OCI-LY3 (cell line): ENCODE data around the gene P2RX1.

Source experiments
- H2AFZ ChIP-seq: fragments of 200-600, 300-600 bp; shearing (Covaris generic); 2 replicates; pipeline ENCODE4 v1.6.0; 2014; ENCODE audit warnings: antibody characterized with exemption, low read depth, low read length
- H3K27ac ChIP-seq: fragments of 200-600, 300-600 bp; sonication (generic); 2 replicates; pipeline ENCODE4 v1.5.1; 2014; ENCODE audit warnings: mild to moderate bottlenecking, low read length, moderate library complexity, mixed read lengths
- H3K27me3 ChIP-seq: fragments of 200-600, 300-600 bp; sonication (generic); 2 replicates; pipeline ENCODE4 v1.6.1; 2014; ENCODE audit warnings: low read depth, low read length, mixed read lengths
- H3K36me3 ChIP-seq: fragments of 200-600, 300-600 bp; sonication (generic); replicated peaks from 2 replicates; pipeline ENCODE3; 2014; ENCODE audit warnings: low read depth, low read length, mixed read lengths
- H3K4me1 ChIP-seq: fragments of 300-600, 200-600 bp; sonication (generic); 2 replicates; pipeline ENCODE4 v1.6.1; 2014; ENCODE audit warnings: low read length, mixed read lengths
- H3K4me2 ChIP-seq: fragments of 200-600, 300-600 bp; sonication (generic); 2 replicates; pipeline ENCODE4 v1.6.1; 2014; ENCODE audit warnings: low read length, mixed read lengths
- H3K4me3 ChIP-seq: fragments of 300-600, 200-600 bp; sonication (generic); 2 replicates; pipeline ENCODE4 v1.5.1; 2014; ENCODE audit warnings: antibody characterized with exemption, mild to moderate bottlenecking, low read length, moderate library complexity
- H3K79me2 ChIP-seq: fragments of 300-600, 200-600 bp; shearing (Covaris generic); 2 replicates; pipeline ENCODE4 v1.6.1; 2014; ENCODE audit warnings: mild to moderate bottlenecking, low read length, mixed read lengths
- H3K9ac ChIP-seq: fragments of 300-600, 200-600 bp; shearing (Covaris generic); 2 replicates; pipeline ENCODE4 v1.6.0; 2014; ENCODE audit warnings: mild to moderate bottlenecking, low read length, moderate library complexity
- H3K9me3 ChIP-seq: fragments of 200-600, 300-600 bp; shearing (Covaris generic); 2 replicates; pipeline ENCODE4 v1.6.1; 2014; ENCODE audit warnings: low read length, mixed read lengths; ENCODE audit not compliant: insufficient read depth
- H4K20me1 ChIP-seq: fragments of 200-600, 300-600 bp; sonication (generic); 2 replicates; pipeline ENCODE4 v1.6.1; 2016; ENCODE audit warnings: low read length, mixed read lengths; ENCODE audit not compliant: insufficient read depth
- CTCF ChIP-seq: fragments of 200-600, 300-600 bp; sonication (generic); IDR thresholded peaks from 2 replicates; pipeline ENCODE4 v1.5.1; 2014; ENCODE audit warnings: antibody characterized with exemption, low read length, low read depth
- EZH2phosphoT487 ChIP-seq: fragments of 200-600 bp; shearing (Covaris generic); IDR thresholded peaks from 2 replicates; pipeline ENCODE4 v1.6.1; 2018; ENCODE audit warnings: antibody characterized with exemption, mixed run types, low read depth

The P2RX1 gene

GRCh38 chr17:3885271-3885670 lies 31.0 kb downstream of the P2RX1 start:
- Histone ChIP-seq H3K4me2 (no peak overlapping the region), H3K79me2 (no peaks in the 10 kb centered on the region), H3K27me3 (no peaks in the 10 kb centered on the region), H3K36me3 (no peaks in the 10 kb centered on the region), H3K4me1 (peaks cover 7% of the 10 kb centered on the region), H3K9ac (no peak overlapping the region), H3K4me3 (no peak overlapping the region), H3K27ac (no peak overlapping the region), H2AFZ (no peak overlapping the region), H4K20me1 (no peaks in the 10 kb centered on the region), H3K9me3 (no peaks in the 10 kb centered on the region)
- TF ChIP-seq CTCF (no peak), EZH2phosphoT487 (no peak)

GRCh38 chr17:3884188-3884587 lies 32.1 kb downstream of the P2RX1 start:
- Histone ChIP-seq H3K4me2 (no peak overlapping the region), H3K9me3 (no peaks in the 10 kb centered on the region), H3K4me1 (no peaks in the 10 kb centered on the region), H4K20me1 (no peaks in the 10 kb centered on the region), H3K27ac (no peak overlapping the region), H3K27me3 (no peaks in the 10 kb centered on the region), H3K4me3 (no peak overlapping the region), H3K36me3 (no peaks in the 10 kb centered on the region), H3K79me2 (no peaks in the 10 kb centered on the region), H3K9ac (no peak overlapping the region), H2AFZ (no peak overlapping the region)
- no peak for TF ChIP-seq CTCF
- TF ChIP-seq EZH2phosphoT487, result no peak

GRCh38 chr17:3882276-3882675 lies 34.0 kb downstream of the P2RX1 start:
- no peaks in the 10 kb centered on the region for H3K36me3 ChIP-seq
- TF ChIP-seq CTCF (no peak), EZH2phosphoT487 (no peak)

GRCh38 chr17:3880983-3881382 lies 35.3 kb downstream of the P2RX1 start:
- no peaks in the 10 kb centered on the region for H3K4me1 ChIP-seq
- no peaks in the 10 kb centered on the region for H4K20me1 ChIP-seq
- no peaks in the 10 kb centered on the region for H3K27me3 ChIP-seq
- H3K36me3 ChIP-seq, result no peaks in the 10 kb centered on the region
- TF ChIP-seq EZH2phosphoT487 (no peak), CTCF (no peak)
- no peak overlapping the region for H3K9ac ChIP-seq
- no peaks in the 10 kb centered on the region for H3K9me3 ChIP-seq
- H2AFZ ChIP-seq, result no peak overlapping the region
- no peak overlapping the region for H3K4me3 ChIP-seq
- no peaks in the 10 kb centered on the region for H3K79me2 ChIP-seq
- H3K4me2 ChIP-seq, result no peak overlapping the region
- no peak overlapping the region for H3K27ac ChIP-seq

More at GRCh38 chr17:3882276-3882675, 34.0 kb downstream of the P2RX1 start:
- Histone ChIP-seq H3K4me2 (no peak overlapping the region), H3K4me1 (no peaks in the 10 kb centered on the region), H3K27me3 (no peaks in the 10 kb centered on the region), H3K4me3 (no peak overlapping the region), H3K9me3 (no peaks in the 10 kb centered on the region), H3K27ac (no peak overlapping the region), H3K9ac (no peak overlapping the region), H2AFZ (no peak overlapping the region), H4K20me1 (no peaks in the 10 kb centered on the region), H3K79me2 (no peaks in the 10 kb centered on the region)
